Right atrium auricular region (tissue), 2 donors: Measurements from ENCODE around the gene PLA2G7. TPM values are rescaled to one million over a fixed set of nuclear protein-coding genes. Genes with fewer than 3 reads are reported as not detected.

Experiments
- DNase-seq: peaks from one replicate; pipeline ENCODE4 v3.0.0-alpha.2; 2019; ENCODE audit warnings: low spot score
- H3K27ac ChIP-seq, 2 donors: fragments of 200-600 bp; sonication (generic); 1 replicate in 1 of 2; 2 replicates in 1 of 2; pipeline ENCODE4 v1.5.1; 2016 to 2019
- H3K27me3 ChIP-seq, 2 donors: fragments of 200-600 bp; sonication (generic); one replicate each; pipeline versions ENCODE4 v1.5.1 to v1.6.0; 2017 to 2019
- H3K36me3 ChIP-seq: fragments of 200-600 bp; sonication (generic); one replicate; pipeline ENCODE4 v1.5.1; 2016
- H3K4me1 ChIP-seq, 2 donors: fragments of 200-600 bp; sonication (generic); one replicate each; pipeline versions ENCODE4 v1.5.1 to v1.6.0; 2017 to 2019
- H3K4me3 ChIP-seq, 2 donors: fragments of 200-600 bp; sonication (generic); 1 replicate in 1 of 2; 2 replicates in 1 of 2; pipeline ENCODE4 v1.5.1; 2017 to 2019; ENCODE audit warnings: mild to moderate bottlenecking in 1 of 2, moderate library complexity in 1 of 2
- H3K9me3 ChIP-seq, 2 donors: fragments of 200-600 bp; sonication (generic); one replicate each; pipeline ENCODE4 v1.5.1; 2019
- total RNA-seq, 2 donors: library from RNA; depleted of rRNA; stranded (reverse); fragments of >200 nt; gene quantifications; one replicate each; pipeline ENCODE4 v1.1.0, GENCODE V29; 2016
- TF ChIP-seq, protein P1 (sequence below), 2 donors: fragments of 200-600 bp; sonication (generic); IDR thresholded peaks; one replicate each; pipeline ENCODE4 v1.5.1; 2019; ENCODE audit warnings: antibody characterized with exemption in 2 of 2

The PLA2G7 gene
- total RNA-seq, 2 donors from 2014 or later: 0.26 to 0.63 TPM

DNA sequence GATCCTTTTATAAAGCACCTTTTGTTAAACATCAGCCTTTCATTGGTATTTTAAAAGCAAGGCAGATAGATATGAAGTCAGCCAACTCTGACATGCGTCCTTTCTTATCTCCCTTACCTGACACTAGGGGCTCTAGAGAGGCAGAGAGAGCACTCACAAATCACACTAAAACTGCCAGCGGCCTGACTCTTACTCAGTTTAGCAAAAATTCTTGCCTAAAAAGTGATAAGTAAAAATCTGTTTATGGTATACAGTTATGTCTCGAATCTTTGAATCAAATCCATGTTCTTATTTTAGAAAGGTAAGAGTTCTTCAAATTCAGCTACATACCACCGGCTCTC, 57.9 kb downstream of the PLA2G7 start:
- Histone ChIP-seq H3K36me3 (peaks cover 17% of the 10 kb centered on the region), H3K4me1 (no peaks in the 10 kb centered on the region), H3K27me3 (no peaks in the 10 kb centered on the region), H3K9me3 (no peaks in the 10 kb centered on the region), H3K27ac (no peak overlapping the region), H3K4me3 (no peak overlapping the region)
- TF ChIP-seq, protein P1, sequence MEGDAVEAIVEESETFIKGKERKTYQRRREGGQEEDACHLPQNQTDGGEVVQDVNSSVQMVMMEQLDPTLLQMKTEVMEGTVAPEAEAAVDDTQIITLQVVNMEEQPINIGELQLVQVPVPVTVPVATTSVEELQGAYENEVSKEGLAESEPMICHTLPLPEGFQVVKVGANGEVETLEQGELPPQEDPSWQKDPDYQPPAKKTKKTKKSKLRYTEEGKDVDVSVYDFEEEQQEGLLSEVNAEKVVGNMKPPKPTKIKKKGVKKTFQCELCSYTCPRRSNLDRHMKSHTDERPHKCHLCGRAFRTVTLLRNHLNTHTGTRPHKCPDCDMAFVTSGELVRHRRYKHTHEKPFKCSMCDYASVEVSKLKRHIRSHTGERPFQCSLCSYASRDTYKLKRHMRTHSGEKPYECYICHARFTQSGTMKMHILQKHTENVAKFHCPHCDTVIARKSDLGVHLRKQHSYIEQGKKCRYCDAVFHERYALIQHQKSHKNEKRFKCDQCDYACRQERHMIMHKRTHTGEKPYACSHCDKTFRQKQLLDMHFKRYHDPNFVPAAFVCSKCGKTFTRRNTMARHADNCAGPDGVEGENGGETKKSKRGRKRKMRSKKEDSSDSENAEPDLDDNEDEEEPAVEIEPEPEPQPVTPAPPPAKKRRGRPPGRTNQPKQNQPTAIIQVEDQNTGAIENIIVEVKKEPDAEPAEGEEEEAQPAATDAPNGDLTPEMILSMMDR (IDR thresholded peaks at IDR 0.05): no peak
- DNase-seq: no peak

DNA sequence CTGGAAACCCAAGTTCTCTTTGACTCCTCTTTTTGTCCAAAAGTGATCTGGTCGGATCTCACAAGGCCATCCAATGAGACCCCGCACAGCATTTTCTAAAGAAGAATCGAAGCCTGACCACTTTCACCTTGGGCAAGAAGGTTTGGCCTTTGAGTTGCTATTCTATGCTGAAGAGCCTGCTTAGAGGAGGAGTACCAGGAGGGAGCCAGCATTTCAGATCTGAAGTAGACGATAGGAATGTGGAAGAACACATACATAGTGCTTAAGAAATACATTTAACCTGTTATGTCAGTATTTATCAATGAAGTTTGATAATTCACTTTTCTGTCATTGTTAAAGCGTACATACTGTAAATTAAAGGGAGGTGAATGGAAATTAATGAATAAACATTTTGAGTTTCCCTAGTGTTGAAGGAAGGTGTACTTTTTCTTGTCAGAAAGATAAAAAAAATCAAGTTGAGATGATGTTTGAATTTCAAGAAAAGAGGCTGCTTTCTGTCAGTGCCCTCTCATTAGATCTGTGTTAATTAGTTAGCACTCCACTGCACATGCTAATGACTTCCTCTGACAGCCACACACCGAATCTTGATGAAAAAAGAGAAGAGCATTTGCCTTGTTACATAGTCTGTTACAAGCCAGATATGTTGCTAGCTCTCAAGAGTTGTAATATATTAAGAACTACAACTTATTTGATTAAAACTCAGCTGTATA, 58.4 kb downstream of the PLA2G7 start:
- Histone ChIP-seq H3K27me3 (no peaks in the 10 kb centered on the region), H3K4me3 (no peak overlapping the region), H3K4me1 (no peaks in the 10 kb centered on the region), H3K9me3 (no peaks in the 10 kb centered on the region), H3K27ac (no peak overlapping the region), H3K36me3 (peaks cover 17% of the 10 kb centered on the region)
- DNase-seq: no peak
- TF ChIP-seq, protein P1 (IDR thresholded peaks at IDR 0.05): no peak

DNA sequence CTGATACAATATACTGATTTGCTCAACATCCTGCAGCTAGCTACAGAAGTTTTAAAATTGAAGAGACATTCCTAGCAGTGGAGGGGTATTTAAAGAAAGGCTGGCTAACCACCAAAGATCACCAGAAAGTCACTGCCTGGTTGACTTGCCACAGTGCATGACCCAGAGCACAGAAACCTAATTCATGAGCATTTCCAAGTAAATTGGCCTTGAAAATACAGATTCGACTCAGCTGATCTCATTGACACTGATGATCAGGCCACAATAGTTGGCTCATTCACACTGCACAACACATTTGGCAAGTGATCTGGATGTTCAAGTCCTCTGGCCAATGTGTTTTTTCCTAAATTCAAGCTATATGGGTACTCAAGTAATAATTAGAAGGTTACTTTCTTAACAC, 60.8 kb downstream of the PLA2G7 start:
- Histone ChIP-seq H3K27ac (no peak overlapping the region), H3K4me1 (no peaks in the 10 kb centered on the region), H3K36me3 (peaks cover 25% of the 10 kb centered on the region), H3K27me3 (no peaks in the 10 kb centered on the region), H3K4me3 (no peak overlapping the region), H3K9me3 (no peaks in the 10 kb centered on the region)
- DNase-seq: no peak
- TF ChIP-seq, protein P1 (IDR thresholded peaks at IDR 0.05): no peak

DNA sequence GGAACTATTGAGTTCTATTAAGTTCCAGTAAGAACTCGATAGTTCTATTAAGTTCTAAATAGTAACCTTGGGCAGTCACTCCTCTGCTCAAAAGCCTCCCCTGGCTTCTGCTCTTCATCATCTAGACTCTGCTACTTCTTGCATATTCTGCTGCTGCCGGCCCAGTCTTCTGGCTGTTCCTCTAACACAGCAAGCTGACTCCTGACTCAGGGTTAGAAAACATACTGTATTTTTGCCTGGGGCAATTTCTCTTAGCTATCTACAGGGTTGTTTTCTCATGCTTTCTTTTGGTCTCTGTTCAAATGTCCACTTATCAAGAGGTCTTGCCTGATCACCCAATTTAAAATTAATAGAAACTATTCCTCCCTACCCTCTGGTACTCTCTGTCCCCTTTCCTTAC, 67.8 kb downstream of the PLA2G7 start:
- H3K36me3 ChIP-seq: peaks cover 29% of the 10 kb centered on the region
- no peak overlapping the region for H3K4me3 ChIP-seq
- no peak overlapping the region for H3K27ac ChIP-seq
- no peak for DNase-seq
- TF ChIP-seq, protein P1 (IDR thresholded peaks at IDR 0.05): no peak
- H3K27me3 ChIP-seq: no peaks in the 10 kb centered on the region
- no peaks in the 10 kb centered on the region for H3K9me3 ChIP-seq
- no peaks in the 10 kb centered on the region for H3K4me1 ChIP-seq

DNA sequence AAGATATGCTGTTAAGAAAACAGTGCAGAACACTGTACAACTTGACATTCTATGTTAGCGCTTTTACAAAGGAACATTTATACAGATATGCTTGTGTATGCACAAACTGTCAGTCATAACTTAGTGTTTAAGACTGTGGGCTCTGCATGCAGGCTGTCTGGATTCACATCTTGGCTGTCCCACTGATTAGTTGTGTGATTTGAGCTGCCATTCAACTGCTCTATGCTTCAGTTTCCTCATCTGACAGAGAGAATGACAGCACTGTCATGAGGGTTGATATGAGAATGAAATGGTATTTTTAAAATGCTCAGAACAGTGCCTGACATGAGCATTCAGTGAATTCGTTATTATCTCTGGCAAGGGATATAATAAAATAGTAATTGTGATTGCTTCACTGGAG, 73.7 kb downstream of the PLA2G7 start:
- DNase-seq: no peak
- Histone ChIP-seq H3K27me3 (no peaks in the 10 kb centered on the region), H3K4me3 (no peak overlapping the region), H3K9me3 (no peaks in the 10 kb centered on the region), H3K4me1 (no peaks in the 10 kb centered on the region), H3K36me3 (peaks cover 15% of the 10 kb centered on the region), H3K27ac (no peak overlapping the region)
- TF ChIP-seq, protein P1 (IDR thresholded peaks at IDR 0.05): no peak

DNA sequence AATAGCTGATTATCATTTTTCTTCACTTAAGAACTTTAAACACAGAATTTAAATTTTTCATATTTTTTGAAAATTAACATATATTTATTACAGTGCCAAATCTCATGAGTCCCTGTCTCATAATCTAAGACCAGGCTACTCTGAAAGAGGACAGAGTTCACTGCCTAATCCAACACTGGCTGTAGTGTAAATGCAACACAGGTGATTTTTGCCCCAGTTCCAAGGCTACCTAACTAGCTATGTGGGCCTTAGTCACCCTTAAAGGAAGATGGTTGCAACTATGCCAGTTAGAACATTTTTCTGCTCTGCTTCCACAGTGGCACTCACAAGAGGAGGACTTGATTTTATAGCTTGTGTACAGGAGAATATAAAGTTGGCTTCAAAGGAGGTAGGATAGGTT, 77.5 kb downstream of the PLA2G7 start:
- H3K36me3 ChIP-seq: peaks cover 10% of the 10 kb centered on the region
- no peak overlapping the region for H3K27ac ChIP-seq
- DNase-seq: no peak
- no peaks in the 10 kb centered on the region for H3K27me3 ChIP-seq
- no peak overlapping the region for H3K4me3 ChIP-seq
- peaks cover 0 to 7% of the 10 kb centered on the region in 2 donors for H3K4me1 ChIP-seq
- H3K9me3 ChIP-seq: no peaks in the 10 kb centered on the region
- TF ChIP-seq, protein P1 (IDR thresholded peaks at IDR 0.05): no peak
